ENCODE results near the gene TMEM43.

TMEM43 gene

DNA sequence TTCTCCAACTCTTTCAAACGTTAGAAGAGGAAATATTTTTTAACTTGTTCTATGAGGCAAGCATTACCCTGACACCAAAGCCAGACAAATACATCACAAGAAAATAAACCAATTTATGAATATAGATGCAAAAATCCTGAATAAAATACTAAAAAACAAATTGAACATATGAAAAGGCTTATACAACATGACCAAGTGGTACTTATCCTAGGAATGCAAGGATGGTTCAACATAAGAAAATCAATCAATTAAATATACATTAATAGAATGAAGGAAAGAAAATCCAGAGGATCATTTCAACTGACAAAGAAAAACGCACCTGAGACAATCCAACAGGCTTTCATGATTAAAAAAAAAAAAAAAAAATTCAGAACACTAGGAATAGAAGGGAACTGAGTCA, 36.4 kb downstream of the TMEM43 start:
- Histone ChIP-seq H3K4me3 (no peak overlapping the region), H3K27ac (no peak overlapping the region), H3K27me3 (no peaks in the 10 kb centered on the region), H3K36me3 (peaks cover 98 to 100% (median 100%) of the 10 kb centered on the region in 3 donors), H3K4me1 (no peaks in the 10 kb centered on the region), H3K9me3 (peaks cover 0 to 11% (median 0%) of the 10 kb centered on the region in 3 donors)
- TF ChIP-seq, protein P1, sequence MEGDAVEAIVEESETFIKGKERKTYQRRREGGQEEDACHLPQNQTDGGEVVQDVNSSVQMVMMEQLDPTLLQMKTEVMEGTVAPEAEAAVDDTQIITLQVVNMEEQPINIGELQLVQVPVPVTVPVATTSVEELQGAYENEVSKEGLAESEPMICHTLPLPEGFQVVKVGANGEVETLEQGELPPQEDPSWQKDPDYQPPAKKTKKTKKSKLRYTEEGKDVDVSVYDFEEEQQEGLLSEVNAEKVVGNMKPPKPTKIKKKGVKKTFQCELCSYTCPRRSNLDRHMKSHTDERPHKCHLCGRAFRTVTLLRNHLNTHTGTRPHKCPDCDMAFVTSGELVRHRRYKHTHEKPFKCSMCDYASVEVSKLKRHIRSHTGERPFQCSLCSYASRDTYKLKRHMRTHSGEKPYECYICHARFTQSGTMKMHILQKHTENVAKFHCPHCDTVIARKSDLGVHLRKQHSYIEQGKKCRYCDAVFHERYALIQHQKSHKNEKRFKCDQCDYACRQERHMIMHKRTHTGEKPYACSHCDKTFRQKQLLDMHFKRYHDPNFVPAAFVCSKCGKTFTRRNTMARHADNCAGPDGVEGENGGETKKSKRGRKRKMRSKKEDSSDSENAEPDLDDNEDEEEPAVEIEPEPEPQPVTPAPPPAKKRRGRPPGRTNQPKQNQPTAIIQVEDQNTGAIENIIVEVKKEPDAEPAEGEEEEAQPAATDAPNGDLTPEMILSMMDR (IDR thresholded peaks at IDR 0.05) = no peak
- intact Hi-C loops (cut with DNase I; ENCODE audit: low total_unique reads) = no loop called here
- no peak for DNase-seq

DNA sequence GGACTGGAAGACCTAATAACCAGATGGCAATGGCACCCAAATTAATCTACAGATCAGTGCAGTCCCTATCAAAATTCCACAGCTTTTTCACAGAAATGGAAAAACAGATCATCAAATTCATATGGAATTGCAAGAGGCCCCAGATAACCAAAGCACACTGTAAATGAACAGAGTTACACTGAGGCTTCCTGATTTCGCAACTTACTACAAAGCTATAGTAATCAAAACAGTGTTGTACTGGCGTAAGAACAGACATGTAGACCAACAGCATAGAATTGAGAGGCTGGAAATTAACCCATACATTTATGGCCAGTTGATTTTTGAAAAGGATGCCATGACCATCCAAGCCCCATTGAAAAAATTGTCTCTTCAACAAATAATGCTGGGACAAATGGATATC, 37.3 kb downstream of the TMEM43 start:
- H3K36me3 ChIP-seq = peaks cover 100% of the 10 kb centered on the region in 3 donors
- H3K4me3 ChIP-seq = no peak overlapping the region
- peaks cover 0 to 11% (median 0%) of the 10 kb centered on the region in 3 donors for H3K9me3 ChIP-seq
- TF ChIP-seq, protein P1 (IDR thresholded peaks at IDR 0.05) = no peak
- no peaks in the 10 kb centered on the region for H3K4me1 ChIP-seq
- no peaks in the 10 kb centered on the region for H3K27me3 ChIP-seq
- no peak overlapping the region for H3K27ac ChIP-seq
- DNase-seq = no peak
- intact Hi-C loops (cut with DNase I; ENCODE audit: low total_unique reads) = no loop called here

GRCh38 chr3:14166877-14167603, 42.2 kb downstream of the TMEM43 start:
- Histone ChIP-seq H3K27ac (no peak overlapping the region), H3K4me1 (no peaks in the 10 kb centered on the region), H3K9me3 (peaks cover 0 to 2% (median 0%) of the 10 kb centered on the region in 3 donors), H3K27me3 (no peaks in the 10 kb centered on the region), H3K4me3 (no peak overlapping the region), H3K36me3 (peaks cover 98 to 100% (median 100%) of the 10 kb centered on the region in 3 donors)
- DNase-seq = no peak
- intact Hi-C loops (cut with DNase I; ENCODE audit: low total_unique reads) = no loop called here
- TF ChIP-seq, protein P1 (IDR thresholded peaks at IDR 0.05) = no peak

DNA sequence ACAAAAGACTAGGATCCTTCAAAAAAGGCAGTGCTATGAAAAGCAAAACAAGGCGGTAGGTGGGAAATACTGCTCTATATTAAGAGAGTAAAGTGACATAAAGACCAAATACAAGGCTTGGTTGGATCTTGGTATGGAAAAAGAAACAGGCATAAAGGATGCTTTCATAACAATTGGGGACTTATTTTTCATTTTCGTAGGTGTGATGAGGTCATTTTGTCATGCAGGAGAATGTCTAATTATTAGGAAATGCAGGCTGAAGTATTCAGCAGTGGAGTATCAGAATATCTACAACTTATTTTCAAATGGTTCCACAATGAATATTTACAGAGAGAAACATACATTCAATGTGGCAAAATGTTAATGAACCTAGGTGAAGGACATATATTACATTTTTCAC, 44.6 kb downstream of the TMEM43 start:
- H3K4me3 ChIP-seq = no peak overlapping the region
- intact Hi-C loops (cut with DNase I; ENCODE audit: low total_unique reads) = no loop called here
- TF ChIP-seq, protein P1 (IDR thresholded peaks at IDR 0.05) = no peak

DNA sequence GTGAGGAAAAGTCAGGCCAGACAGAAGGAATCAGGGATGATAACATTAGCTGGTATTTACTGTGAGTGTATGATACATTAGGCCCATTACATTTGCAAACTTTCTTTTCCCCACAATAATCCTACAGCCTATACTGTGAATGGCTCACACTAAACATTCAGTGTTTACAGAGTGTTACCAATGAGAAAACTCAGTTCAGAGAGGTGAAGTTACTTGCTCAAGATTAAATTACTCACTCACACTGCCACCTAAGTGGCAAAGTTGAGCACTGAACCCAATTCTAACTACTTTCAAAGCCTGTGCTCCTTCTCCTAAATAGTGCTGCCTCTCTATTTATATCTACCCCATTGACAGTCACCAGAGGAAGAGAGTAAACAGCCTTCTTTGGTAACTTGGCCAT, 45.0 kb downstream of the TMEM43 start:
- intact Hi-C loops (cut with DNase I; ENCODE audit: low total_unique reads) = no loop called here
- TF ChIP-seq, protein P1 (IDR thresholded peaks at IDR 0.05) = no peak
- Histone ChIP-seq H3K4me1 (peaks cover 0 to 4% (median under 1%) of the 10 kb centered on the region in 4 donors), H3K27ac (no peak overlapping the region), H3K36me3 (peaks cover 80 to 82% (median 81%) of the 10 kb centered on the region in 3 donors), H3K4me3 (no peak overlapping the region), H3K27me3 (no peaks in the 10 kb centered on the region), H3K9me3 (no peaks in the 10 kb centered on the region)
- DNase-seq = no peak

More for the DNA sequence above, 44.6 kb downstream of the TMEM43 start:
- Histone ChIP-seq H3K4me1 (no peaks in the 10 kb centered on the region), H3K36me3 (peaks cover 85 to 86% (median 86%) of the 10 kb centered on the region in 3 donors), H3K9me3 (no peaks in the 10 kb centered on the region), H3K27ac (no peak overlapping the region), H3K27me3 (no peaks in the 10 kb centered on the region)
- no peak for DNase-seq
